ENCODE measurements around the gene RNF141.

RNF141 gene

DNA sequence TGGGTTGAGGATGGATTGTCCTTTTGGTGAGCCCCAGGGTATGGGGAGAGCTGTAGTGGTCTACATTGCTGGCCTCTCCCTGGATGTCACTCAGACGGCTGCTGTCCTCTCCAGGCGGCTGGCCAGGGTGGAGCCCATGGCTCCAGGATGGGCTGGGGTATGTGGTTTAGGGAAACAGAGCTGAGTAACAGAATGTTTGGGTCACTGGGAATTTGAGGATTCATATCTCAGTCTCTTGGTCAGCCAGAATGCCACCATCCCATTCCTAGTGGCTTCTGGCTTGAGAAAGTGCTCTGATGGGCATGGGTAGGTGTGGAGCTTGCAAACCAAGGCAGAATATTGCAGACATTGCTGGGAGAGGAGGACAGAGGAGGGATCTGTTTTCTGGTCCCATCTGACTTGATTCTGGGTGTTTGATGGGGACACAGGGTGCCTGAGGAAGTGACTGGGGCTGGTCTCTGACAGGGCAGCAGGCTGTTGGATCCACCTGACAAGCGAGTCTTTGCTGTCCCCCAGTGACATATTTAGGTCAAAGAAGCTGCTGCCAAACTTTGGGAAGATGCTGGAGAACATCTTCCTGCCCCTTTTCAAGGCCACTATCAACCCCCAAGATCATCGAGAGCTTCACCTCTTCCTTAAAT is 44.6 kb downstream of the RNF141 start:
- no peak for DNase-seq

DNA sequence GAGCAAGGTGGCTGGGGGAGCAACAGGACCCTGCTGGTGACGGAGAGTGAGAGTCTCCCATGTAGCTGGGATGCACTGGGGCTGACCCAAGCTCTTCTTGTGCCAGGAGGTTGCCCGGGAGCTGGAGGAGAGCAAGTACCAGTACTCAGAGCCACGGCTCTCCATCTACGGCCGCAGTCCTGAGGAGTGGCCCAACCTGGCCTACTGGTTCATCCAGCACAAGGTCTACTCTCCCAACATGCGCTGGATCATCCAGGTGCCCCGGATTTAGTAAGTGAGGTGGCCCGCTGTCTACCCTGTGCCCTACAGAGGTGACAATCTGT is 45.6 kb downstream of the RNF141 start:
- DNase-seq, result no peak

GRCh38 chr11:10494636-10495463 is 46.1 kb downstream of the RNF141 start:
- DNase-seq, result no peak

- no peak for DNase-seq
Observed at GRCh38 chr11:10493041-10493663, 47.8 kb downstream of the RNF141 start.

DNA sequence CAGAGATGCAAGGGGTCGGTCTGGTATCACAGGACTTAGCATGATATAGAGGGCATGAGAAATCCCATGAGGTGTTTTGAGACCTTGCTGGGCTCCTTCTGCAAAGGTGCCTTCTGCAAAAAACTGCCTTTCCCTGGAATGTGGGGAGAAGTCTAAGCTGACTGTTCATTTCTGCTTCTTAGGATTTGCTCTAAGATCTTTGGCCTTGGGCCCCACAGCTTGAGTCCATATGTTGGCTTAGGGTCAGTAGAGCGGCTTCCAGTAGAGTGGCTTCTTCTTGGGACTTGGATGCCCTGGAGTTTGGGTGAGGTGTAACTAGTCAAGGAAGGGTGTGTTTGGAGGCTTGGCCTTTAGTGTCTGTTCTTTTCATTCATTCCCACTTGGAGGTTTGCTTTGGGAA is 48.9 kb downstream of the RNF141 start:
- no peak for DNase-seq

GRCh38 chr11:10490398-10491241 is 50.4 kb downstream of the RNF141 start:
- DNase-seq, result no peak

DNA sequence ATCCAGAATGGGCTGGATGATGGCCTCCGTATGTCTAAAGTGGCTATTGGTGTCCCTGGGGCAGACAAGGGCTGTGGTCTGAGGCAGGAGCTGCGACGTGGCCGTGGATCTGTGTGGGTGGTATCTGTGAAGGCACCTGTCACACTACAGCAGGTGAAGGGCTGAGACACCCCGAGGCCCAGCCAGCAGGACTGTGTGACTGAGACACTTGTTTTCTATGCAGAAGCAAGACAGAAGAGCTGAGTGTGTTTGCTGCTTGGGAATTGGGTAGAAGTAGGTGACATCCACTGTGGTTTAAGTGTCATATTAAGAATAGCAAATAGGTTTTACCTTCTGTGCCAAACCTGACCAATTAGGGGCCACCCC is 51.0 kb downstream of the RNF141 start:
- DNase-seq, result no peak

- no peak for DNase-seq
Observed at GRCh38 chr11:10488934-10489691, 51.9 kb downstream of the RNF141 start.

DNA sequence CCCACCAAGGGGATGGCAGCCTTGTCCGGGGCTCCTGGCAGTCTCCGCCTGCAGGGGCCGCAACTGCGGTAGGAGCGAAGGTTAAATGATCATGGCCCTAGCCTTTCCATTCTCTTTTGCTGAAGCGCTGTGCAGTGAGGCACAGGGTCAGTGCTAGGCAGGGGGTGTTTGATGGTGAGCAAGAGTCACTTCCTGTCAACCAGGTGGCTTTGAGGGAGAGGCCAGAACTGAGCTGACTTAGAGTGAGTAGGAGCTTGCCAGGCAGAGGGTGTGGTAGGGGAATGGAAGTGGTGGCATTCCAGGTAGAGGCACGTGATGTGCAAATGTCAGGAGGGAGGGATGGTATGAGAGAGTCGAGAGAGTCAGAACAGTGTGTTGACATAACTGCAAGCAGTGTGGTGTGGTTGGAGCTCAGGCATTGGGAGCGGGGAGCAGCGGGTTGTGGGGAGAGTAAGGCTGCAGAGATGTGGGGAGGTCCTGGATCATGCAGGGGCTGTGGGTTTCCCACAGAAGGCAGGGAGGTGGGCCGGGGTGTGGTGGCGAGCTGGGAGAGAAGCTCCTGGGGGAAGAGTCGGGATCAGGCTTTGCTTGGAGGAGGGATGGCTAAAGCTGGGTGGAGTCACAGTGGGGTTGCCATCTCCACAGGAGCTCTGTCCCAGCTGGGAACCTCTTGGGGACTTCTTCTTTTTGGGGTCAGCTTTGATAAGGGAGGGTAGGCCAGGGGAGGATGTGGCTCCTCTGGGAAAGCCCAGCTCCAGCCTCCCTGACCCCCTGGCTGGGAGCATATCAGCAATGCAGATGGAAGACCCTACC is 52.7 kb downstream of the RNF141 start:
- no peak for DNase-seq

- DNase-seq, result no peak
Observed at GRCh38 chr11:10487002-10487647, 53.9 kb downstream of the RNF141 start.

DNA sequence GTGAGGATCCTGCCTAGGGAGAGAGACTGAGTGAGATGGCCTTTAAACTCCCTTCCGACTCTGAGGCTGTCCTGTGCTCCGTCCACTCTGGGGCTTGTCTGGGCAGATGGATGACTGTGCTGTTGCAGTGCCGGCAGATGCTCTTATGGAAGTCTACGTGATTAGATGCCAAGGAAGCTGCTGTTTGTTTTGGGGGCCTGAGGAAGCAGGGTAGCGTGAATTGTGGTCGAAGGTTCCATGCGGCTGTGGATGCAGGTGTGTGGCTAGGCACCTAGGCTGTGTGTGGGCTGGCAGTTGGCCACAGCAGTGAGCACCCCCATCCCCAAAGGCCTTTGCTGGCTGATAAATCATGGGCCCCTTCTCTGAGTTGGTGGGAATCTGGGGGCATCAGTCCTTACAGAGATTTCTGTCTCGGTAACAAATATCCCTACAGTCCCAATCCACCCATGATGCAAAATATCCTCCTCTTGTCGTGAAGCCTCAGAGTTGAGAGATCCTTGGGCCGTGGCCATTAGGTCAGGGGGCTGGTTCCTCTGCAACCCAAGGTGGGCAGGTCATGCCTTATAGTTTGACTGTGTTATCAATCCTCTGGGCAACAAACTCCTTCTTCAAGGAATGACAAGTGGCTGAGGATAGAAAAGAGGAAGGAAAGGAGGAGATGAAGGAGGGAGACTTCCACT is 54.7 kb downstream of the RNF141 start:
- no peak for DNase-seq

DNA sequence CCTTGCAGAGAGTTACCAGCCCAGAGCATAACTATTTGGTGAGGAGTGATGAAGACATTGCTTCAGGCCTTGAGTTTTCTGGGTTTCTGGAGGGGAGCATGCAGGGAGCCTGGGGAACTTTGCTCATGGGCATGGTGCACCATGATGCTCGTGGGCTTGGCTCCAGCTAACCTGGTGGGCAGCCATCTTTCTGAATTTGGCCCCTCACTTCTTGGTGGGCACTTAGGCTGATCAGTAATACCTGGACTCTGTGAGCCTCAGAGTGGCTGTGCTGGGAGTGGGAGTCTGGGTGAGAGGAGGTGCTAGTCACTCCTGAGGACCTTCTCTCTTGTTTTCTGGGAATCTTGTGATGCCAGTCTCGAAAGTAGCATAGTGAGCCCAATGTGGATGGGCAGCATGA is 55.3 kb downstream of the RNF141 start:
- DNase-seq, result no peak

DNA sequence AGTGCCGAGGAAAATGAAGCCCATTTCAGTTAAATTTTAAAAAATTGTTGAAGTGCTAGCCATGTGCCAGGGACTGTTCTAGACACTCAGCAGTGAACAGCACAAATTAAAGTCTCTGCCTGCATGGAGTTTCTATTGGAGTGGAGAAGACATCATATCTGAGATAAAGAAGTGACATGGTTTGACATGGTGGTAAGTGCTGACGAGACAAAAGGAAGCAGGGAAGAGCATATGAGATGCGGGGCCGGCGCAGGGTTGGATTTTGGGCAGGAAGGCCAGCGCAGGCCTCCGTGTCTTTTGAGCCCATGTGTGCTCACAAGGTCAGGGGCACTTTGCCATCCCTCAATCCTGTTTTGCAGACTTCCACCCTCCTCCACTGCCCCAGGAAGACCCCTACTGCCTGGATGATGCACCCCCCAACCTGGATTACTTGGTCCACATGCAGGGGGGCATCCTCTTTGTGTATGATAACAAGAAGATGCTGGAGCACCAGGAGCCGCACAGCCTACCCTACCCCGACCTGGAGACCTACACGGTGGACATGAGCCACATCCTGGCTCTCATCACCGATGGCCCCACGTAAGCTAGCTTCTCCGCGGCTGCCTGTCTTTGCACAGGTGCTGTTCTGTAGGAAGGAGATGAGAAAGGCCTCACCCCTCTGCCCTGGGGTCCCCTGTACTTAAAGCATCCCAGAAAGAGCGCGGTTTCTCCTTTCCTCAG is 56.4 kb downstream of the RNF141 start:
- DNase-seq, result no peak

GRCh38 chr11:10483584-10483983 is 57.4 kb downstream of the RNF141 start:
- DNase-seq, result no peak

DNA sequence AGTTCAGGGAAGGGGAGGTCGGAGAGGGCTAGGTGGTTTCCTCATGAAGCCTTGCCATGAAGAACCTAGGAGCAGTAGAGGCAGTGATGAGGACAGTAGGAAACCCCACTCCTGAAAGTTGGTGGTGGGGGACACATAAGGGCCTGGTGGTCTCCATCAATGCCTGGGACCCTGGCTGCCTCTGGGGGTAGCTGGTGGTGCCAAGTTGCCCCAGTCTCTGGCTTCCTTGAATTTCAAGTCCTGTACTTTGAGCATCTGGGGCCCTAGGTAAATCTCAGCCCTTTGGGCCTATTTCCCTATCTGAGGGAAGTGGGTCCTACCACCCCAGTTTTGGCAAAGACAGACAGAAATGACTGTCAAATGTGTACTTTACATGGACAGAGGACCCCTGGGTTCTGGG is 57.8 kb downstream of the RNF141 start:
- DNase-seq, result no peak

DNA sequence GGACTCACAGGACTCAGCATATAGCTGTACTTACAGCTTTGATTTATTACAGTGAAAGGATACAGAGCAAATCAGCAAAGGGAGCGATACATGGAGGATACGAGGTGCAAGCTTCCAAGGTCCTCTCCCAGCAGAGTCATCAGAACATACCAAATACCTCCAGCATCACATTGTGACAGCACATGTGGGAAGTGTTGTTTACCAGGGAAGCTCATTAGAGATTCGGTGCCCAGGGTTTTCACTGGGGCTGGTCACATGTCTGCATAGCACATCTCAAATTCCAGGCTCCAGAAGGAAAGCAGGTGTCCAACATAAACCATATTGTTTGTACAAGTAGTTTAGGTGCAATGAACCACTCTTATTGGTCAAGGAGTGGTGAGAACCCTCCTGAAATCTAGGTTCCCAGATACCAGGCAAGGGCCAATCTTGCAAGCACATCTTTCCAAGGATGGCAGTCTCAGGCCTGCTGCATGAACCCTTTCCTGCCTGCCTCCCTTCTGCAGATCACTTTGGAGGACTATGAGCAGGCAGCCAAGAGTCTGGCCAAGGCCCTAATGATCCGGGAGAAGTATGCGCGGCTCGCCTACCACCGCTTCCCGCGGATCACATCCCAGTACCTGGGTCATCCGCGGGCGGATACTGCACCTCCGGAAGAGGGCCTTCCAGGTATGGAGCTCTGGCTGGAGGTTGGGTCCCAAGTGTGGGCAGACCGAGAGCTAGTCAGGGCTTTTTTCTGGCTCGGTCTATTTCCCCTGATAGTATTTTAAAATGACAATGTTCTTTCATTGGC is 59.2 kb downstream of the RNF141 start:
- DNase-seq, result no peak

- DNase-seq, result no peak
Observed at GRCh38 chr11:10480760-10481159, 60.2 kb downstream of the RNF141 start.

GRCh38 chr11:10480026-10480425 is 61.0 kb downstream of the RNF141 start:
- DNase-seq, result no peak

Data from stimulated activated CD4-positive, alpha-beta T cell treated with anti-CD3 and anti-CD28 coated beads, Interleukin-4, amount 100 ng/mL, for 4 hours (primary cell).